Thyroid gland (tissue), 4 donors: ENCODE results near the gene NUP62.
"Not testable (repeated sequence)": the region's sequence is repeated elsewhere in the genome, so short reads cannot be mapped to it uniquely, and the experiment has no call there.

Experiments used
- POLR2A ChIP-seq, 2 donors: fragments of 450-650 bp; IDR thresholded peaks; one replicate each; pipeline ENCODE4 v1.6.1; 2017; ENCODE audit warnings: antibody characterized with exemption in 2 of 2, mild to moderate bottlenecking in 2 of 2, moderate library complexity in 1 of 2
- TF ChIP-seq, protein P1 (sequence below), 6 experiments: fragments of 200-600 bp in 3 of 6; fragments of 450-650 bp in 3 of 6; sonication (generic) in 3 of 6; IDR thresholded peaks; one replicate each; pipeline ENCODE4 v1.5.1; 2016 to 2019; ENCODE audit warnings: antibody characterized with exemption in 6 of 6, mild to moderate bottlenecking in 2 of 6, inconsistent platforms in 1 of 6, moderate library complexity in 1 of 6

DNA sequence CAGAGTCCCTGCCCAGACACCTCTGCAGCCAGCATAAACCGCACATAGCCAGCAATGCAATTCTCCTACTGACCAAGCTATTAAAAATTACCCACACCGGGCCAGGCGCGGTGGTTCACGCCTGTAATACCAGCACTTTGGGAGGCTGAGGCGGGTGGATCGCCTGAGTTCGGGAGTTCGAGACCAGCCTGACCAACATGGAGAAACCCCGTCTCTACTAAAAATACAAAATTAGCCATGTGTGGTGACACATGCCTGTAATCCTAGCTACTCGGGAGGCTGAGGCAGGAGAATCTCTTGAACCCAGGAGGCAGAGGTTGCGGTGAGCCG, 4.5 kb downstream of the NUP62 start:
- not testable (repeated sequence) for TF ChIP-seq POLR2A (IDR thresholded peaks at IDR 0.05)
- TF ChIP-seq, protein P1, sequence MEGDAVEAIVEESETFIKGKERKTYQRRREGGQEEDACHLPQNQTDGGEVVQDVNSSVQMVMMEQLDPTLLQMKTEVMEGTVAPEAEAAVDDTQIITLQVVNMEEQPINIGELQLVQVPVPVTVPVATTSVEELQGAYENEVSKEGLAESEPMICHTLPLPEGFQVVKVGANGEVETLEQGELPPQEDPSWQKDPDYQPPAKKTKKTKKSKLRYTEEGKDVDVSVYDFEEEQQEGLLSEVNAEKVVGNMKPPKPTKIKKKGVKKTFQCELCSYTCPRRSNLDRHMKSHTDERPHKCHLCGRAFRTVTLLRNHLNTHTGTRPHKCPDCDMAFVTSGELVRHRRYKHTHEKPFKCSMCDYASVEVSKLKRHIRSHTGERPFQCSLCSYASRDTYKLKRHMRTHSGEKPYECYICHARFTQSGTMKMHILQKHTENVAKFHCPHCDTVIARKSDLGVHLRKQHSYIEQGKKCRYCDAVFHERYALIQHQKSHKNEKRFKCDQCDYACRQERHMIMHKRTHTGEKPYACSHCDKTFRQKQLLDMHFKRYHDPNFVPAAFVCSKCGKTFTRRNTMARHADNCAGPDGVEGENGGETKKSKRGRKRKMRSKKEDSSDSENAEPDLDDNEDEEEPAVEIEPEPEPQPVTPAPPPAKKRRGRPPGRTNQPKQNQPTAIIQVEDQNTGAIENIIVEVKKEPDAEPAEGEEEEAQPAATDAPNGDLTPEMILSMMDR (IDR thresholded peaks at IDR 0.05), result not testable (repeated sequence)
